Measurements from ENCODE around the gene DNAH6.

The DNAH6 gene

DNA sequence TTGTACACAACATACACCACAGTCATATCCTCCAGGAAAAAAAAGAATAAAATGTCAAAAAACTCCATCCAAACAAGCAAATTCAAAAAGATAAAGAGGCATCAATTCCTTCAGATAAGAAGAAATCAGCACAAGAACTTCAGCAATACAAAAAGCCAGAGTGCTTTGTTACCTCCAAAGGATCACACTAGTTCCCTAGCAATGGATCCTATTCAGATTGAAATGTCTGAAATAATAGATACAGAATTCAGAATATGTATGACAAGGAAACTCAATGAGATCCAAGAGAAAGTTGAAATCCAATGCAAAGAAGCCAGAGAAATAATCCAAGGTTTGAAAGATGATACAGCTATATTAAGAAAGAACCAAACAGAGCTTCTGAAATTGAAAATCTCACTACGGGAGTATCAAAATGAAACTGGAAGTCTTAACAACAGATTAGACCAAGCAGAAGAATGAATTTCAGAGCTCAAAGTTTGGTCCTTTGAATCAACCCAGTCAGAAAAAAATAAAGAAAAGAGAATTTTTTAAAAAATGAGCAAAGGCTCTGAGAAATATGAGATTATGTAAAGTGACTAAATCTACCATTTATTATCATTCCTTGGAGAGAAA, 284.0 kb downstream of the DNAH6 start:
- no peak for DNase-seq (ENCODE audit: low read depth)

- no peak for DNase-seq (ENCODE audit: low read depth)
These were observed 285.5 kb downstream of the DNAH6 start for GRCh38 chr2:84801811-84802210.

DNA sequence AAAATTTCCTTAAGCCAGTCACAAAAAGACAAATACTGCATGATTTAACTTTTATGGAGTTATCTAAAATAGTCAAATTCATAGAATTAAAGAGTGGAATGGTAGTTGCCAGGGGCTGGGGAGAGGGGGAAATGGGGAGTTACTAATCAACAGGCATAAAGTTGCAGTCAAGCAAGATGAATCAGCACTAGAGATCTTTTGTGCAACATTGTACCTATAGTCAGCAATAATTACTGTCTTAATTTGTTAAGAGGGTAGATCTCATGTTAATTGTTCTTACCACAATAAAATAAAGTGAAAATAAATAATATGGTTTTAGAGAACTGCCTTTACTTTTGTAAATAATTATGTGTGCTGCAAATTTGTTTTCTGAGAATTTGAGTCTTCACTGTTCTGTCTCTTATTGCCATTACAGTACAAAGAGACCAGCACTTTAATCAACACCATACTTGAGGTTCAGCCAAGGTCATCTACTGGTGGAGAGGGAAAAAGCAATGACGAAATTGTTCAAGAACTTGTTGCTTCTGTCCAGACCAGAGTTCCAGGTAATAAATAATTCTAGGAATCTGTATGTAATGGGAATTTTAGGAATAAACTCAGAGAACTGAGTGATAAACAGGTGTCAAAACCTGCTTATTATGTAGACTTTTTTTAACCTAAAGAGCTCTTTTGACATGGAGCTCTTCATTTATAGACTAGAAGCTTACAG, 289.1 kb downstream of the DNAH6 start:
- no peak for DNase-seq (ENCODE audit: low read depth)

DNA sequence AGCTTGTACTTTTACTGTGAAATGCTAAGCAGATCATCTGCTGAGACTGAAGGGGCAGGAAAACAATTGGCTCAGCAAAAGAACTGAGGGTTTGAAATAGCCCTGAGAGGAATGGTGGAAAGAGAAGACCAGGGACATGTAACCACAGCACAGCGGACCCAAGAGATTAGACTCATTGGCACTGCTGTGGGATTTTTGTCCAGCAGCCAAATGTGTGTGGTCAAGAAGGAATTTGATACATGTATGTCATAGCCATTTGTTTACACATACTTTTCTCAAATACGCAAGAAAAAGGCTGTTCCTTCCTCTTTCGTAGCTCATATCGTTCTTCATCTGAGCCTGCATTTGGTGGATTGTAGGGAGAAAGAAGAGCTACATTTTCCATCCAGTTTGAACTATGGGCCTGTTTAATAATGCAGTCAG, 290.8 kb downstream of the DNAH6 start:
- DNase-seq (ENCODE audit: low read depth) = no peak

GRCh38 chr2:84808279-84808678, 292.0 kb downstream of the DNAH6 start:
- no peak for DNase-seq (ENCODE audit: low read depth)

DNA sequence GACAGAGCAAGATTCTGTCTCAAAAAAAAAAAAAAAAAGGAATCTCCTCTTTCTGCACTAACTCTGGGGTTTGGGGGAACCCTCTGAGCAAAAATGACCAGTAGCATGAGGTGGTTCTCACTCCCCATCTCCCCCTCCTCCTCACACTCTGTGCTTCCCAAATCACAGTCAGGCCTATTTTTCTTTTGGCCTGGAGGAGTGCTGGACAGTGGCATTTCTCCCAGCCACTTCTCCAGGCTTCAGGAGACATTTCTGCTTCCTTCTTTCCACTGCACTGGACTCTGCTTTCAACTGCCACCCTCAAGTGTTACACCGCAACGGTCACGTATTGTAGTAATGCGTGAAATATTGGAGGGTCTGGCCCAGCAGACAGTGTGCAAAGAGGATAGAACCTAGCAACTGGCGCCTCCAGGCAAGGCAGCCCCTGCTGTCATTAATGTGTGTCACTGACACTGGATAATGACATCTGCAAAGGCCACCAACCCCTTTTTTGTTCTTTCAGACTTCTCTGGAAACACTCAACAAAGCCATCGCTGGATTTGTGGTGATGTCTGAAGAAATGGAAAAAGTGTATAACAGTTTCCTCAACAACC, 295.6 kb downstream of the DNAH6 start:
- no peak for DNase-seq (ENCODE audit: low read depth)

DNA sequence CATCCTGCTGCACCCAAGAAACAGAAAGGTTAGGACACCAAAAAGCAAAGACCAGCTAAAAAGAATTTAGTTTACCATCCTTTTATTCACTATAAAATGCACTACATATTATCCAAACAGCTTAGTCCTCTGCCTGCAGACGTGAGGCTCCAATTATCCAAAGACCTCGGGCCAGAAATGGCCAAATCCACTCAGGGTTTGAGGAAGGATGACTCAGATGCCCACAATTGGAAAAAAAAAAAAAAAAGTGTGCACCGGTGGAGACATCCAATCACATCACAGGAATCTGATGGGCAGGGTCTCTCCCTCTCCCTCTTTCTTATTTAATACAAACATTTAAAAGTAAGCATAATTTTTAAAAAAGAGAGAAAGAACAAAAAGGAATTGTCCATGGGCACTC, 298.8 kb downstream of the DNAH6 start:
- DNase-seq (ENCODE audit: low read depth) = no peak

- DNase-seq (ENCODE audit: low read depth) = no peak
These were observed 300.2 kb downstream of the DNAH6 start for GRCh38 chr2:84816426-84817026.

DNA sequence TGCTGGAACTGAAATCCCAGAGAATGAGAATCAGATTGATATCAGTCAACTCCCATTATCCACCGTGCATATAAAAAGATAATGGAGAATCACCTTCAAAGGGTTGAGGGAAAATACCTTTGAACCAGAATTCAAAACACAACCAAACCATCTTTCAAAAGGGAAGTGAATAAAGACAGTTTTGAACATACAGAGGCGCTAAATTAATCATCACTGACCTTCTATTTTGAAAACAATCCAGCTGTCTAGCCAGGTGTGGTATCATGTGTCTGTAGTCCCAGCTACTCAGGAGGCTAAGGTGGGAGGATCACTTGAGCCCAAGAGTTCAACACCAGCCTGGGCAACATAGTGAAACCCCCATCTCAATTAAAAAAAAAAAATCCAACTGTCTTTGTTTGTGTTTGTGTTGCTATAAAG, 300.9 kb downstream of the DNAH6 start:
- no peak for DNase-seq (ENCODE audit: low read depth)

DNA sequence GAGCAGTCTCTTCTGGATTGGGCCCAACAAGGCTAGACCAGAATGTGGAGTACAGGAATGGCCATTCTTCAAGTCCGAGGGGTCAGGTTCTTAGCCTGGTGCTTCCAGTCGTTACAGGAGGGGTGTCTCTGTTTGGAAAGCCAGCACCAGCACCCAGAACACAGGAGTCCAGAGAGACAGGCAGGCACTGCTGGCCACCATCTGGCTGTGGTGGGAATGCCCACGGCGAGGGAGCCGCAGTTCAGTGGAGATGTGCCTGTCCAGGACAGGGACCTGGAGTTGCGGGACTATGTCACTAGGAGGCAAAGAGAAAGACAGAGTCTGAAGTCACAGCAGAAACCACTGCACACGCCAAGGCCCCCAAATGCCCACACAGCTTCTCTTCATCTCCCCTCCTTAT, 305.5 kb downstream of the DNAH6 start:
- no peak for DNase-seq (ENCODE audit: low read depth)

GRCh38 chr2:84823229-84823628, 306.9 kb downstream of the DNAH6 start:
- no peak for DNase-seq (ENCODE audit: low read depth)

GRCh38 chr2:84823788-84824187, 307.5 kb downstream of the DNAH6 start:
- DNase-seq (ENCODE audit: low read depth) = no peak

- DNase-seq (ENCODE audit: low read depth) = no peak
These were observed 311.8 kb downstream of the DNAH6 start for GRCh38 chr2:84827978-84828575.

GRCh38 chr2:84829693-84830092, 313.4 kb downstream of the DNAH6 start:
- no peak for DNase-seq (ENCODE audit: low read depth)

GRCh38 chr2:84830095-84830494, 313.8 kb downstream of the DNAH6 start:
- no peak for DNase-seq (ENCODE audit: low read depth)

- DNase-seq (ENCODE audit: low read depth) = no peak
These were observed 314.6 kb downstream of the DNAH6 start for GRCh38 chr2:84830758-84831500.

DNA sequence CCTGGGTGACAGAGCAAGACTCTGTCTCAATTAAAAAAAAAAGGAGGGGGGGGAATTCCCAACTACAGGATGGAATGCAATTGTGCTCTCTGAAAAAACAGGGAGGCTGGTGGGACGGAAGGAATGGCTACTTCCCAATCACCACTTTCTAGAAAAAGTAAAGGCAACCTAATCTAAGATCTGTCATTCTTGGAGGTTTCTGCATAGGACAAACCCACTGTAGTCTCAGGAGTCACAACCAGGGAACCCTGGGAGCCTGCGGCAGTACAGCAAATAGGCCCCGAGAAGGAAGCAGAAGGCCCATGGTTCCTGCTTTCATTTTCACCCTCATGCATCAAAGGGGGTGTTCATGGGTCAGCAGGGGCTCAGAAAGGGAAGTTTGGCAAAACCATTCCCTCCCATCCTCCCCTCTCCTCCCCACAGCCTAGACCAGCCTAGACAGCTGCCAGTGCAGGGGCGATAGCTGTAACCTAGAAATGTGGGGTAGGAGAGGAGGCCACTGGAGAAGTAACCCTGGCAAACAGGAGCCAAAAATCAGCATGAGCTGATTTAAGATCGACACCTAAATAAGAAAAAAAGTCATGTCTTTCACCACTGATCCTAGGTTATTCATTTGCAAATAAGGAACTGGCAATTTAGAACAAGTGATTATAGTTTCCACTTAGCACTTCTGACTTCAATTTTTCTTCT, 316.6 kb downstream of the DNAH6 start:
- no peak for DNase-seq (ENCODE audit: low read depth)

GRCh38 chr2:84833481-84834150, 317.3 kb downstream of the DNAH6 start:
- no peak for DNase-seq (ENCODE audit: low read depth)

- DNase-seq (ENCODE audit: low read depth) = no peak
These were observed 319.9 kb downstream of the DNAH6 start for GRCh38 chr2:84836215-84836614.

DNA sequence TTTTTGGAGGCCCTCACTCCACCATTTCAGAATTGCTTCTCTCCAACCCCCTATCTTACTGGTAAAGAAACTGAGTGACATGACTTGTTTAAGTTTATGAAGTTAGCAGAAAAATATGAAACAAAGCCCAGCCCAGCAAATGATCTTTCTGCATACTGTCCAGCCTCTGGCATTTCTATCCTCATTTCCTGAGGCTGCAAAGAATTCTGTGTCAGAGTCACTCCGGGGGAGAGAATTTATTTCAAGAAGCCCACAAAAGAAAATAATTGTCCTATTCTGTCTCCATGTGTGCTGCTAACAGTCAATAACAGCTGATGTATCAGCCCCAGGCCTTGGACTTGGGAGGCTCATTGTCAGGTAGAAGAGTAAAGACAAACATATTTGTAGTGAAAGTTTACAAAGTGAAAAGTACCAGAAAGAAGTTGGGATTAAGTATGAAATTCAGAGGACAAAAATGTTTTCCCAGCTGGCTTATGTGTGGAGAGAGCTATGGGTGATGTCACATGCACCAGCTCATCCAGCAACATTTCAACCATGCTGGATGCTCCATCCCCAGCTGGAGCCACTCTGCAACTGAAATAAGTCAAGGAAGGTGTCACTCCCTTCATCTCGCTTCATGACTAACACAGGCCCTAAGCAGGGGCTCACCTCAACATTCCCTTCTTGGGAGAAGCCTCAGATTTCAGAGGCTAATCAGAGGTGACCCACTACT, 322.3 kb downstream of the DNAH6 start:
- DNase-seq (ENCODE audit: low read depth) = no peak

Measured in activated gamma-delta T cell treated with anti-CD3 and anti-CD28 coated beads, Interleukin-2, amount 50 U/mL, for 16 hours (primary cell).